SK-MEL-5 (cell line): ENCODE measurements around the gene PHACTR3. TPM values are rescaled to one million over a fixed set of nuclear protein-coding genes. Genes with fewer than 3 reads are reported as not detected.

Experiments
- DNase-seq: peaks from one replicate; pipeline ENCODE4 v3.0.0-alpha.2; 2016; ENCODE audit warnings: low read depth, low spot score
- in situ Hi-C: cut with HindIII; loops from 2 replicates; pipeline ENCODE4 v1.10.0; 2016; ENCODE audit warnings: low sequenced_read_pairs, high pct_unique_total_duplicates, low pct_unique_long_range_greater_than_20kb
- total RNA-seq: library from RNA; depleted of rRNA; stranded (reverse); fragments of >200 nt; shearing (Covaris generic); gene quantifications from 2 replicates; pipeline ENCODE4 v1.2.3, GENCODE V29; 2014

PHACTR3 gene
- total RNA-seq, 1 experiment from 2014 or later: not detected

GRCh38 chr20:59765599-59766177 is 161.3 kb downstream of the PHACTR3 start:
- no peak for DNase-seq
- in situ Hi-C loops: no loop called here

GRCh38 chr20:59767656-59768055 is 163.3 kb downstream of the PHACTR3 start:
- in situ Hi-C loops: no loop called here
- DNase-seq: no peak

DNA sequence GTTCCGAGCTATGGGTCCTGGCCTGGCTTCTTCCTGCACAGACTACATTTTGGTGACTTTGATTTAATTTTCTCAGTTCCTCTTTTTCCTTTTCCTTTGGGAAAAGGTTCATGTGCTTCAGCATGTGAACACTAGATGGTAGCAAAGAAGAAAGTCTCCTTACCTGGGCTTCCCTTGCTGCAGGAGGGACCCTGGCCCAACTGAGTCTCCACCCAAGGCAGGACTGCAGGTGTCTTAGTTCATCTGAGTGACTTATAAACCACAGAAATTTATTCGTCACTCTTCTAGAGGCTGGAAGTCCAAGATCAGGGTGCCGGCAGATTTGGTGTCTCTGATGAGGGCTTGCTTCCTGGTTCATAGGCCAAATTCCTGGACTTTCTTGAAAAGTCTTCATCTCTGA is 165.9 kb downstream of the PHACTR3 start:
- in situ Hi-C loops: no loop called here
- DNase-seq: no peak

- in situ Hi-C loops: no loop called here
- no peak for DNase-seq
Measured at GRCh38 chr20:59770851-59771250, 166.5 kb downstream of the PHACTR3 start.

- DNase-seq: no peak
- in situ Hi-C loops: no loop called here
Measured at GRCh38 chr20:59771506-59772372, 167.4 kb downstream of the PHACTR3 start.

DNA sequence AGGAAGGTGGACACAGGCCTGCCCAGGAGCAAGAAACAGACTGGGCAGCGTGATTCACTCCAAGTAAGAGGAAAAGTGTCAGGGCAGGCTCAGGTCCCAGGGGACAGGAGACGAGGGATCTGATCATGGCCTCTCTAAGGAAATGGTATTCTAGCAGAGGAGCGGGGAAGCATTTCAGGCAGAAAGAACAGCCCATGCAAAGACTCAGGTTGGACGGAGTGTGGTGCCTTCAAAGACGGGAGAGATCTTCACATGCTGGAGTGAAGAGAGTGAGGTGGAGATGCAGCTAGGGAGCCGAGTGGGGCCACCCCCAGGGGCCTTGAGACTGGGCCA is 168.0 kb downstream of the PHACTR3 start:
- no peak for DNase-seq
- in situ Hi-C loops: no loop called here

GRCh38 chr20:59772931-59773913 is 168.9 kb downstream of the PHACTR3 start:
- DNase-seq: no peak
- in situ Hi-C loops: no loop called here

DNA sequence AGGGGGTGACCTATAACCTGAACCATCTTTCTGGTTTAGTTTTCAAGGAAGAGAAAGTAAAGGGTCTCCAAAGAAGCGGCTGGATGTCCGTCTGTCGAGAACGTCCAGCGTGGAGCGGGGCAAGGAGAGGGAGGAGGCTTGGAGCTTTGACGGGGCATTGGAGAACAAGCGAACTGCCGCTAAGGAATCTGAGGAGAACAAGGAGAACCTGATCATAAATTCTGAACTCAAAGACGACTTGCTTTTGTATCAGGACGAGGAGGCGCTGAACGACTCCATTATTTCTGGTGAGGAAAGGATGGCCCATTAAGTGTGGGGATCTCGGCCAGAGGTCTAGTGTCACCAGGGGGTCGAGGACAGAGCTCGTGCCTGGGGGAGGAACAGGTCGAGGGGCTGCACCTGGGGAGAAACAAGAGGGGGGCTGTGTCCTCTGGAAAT is 169.9 kb downstream of the PHACTR3 start:
- in situ Hi-C loops: no loop called here
- no peak for DNase-seq

DNA sequence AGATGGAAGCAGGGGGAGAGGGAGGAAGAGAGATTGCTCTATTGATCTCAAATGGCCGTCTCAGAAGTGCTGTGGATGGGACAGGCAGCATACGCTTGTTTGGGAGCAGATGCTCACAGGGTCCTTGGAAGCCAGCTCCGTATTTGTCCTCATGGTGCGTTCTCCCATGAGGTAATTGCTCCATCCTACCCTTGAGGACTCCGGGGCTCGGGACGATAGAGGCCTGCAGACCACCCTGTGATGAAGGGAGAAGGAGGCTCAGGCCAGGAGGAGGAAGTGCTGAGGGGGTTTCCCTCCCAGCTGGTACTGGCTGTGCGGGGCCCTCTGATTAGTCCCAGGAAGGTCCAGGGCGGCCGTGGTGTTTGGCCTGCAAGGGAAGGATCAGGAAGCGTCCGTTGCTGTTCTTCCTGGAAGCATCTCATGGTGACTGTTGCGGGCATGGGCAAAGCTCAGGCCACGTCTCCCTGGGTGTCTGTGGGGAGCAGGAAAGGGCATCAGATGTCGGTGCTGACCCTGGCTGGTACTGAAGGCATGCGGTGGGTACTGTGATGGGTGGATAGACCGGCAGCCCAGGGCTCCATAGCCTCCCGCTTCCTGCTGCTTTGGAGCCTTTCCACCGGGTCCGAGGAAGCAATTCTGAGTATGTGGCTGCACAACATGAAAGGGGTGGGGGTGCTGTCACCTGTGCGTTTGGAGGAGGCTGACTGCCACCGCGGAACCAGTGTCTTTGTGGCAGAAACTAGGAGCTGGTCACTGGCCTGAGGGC is 170.8 kb downstream of the PHACTR3 start:
- in situ Hi-C loops: no loop called here
- DNase-seq: no peak

GRCh38 chr20:59775687-59776055 is 171.3 kb downstream of the PHACTR3 start:
- no peak for DNase-seq
- in situ Hi-C loops: no loop called here

DNA sequence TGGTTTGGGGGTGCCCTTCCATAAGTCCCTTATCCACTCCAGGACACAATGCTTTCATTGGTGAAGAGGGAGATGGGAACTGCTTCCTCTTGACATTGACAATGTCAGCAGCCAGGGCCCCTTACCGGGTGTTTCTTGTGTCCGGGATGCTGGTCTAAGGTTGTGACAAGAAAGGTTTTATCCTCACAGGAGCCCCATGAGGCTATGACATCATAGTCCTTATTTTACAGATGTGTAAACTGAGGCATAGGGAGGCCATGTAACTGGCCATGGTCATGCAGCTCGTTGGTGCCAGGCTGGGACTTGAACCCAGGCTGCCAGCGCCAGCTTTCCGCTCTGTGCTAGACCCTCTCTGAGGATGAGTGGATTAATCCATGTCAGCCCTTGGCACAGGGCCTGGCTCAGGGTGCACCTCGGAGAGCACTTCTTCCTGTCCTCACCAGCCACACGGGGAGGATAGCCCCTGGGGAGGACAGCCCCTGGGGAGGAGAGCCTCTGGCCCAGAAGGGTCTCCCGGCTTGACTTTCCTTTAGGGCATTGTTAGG is 171.8 kb downstream of the PHACTR3 start:
- in situ Hi-C loops: no loop called here
- DNase-seq: no peak

- in situ Hi-C loops: no loop called here
- no peak for DNase-seq
Measured at GRCh38 chr20:59776626-59777330, 172.4 kb downstream of the PHACTR3 start.

DNA sequence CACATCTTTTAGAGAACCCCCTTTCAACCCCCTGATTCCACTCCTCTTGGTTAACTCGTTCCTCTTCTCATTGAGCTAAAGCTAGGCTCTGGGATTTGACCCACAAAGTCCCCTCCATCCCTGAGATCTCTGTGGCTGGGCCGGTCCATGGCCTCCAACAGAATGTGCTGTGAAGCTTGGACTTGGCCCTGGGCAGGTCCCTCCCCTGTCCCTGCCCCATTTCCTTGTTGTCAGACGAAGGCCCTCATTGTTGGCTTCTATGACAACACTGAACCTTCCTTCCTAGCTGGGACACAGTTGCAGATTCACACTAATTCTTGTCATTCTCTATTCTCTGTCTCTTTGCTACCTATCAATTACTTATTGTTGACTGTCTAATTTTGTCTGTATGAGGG is 173.0 kb downstream of the PHACTR3 start:
- no peak for DNase-seq
- in situ Hi-C loops: no loop called here

GRCh38 chr20:59777814-59778575 is 173.7 kb downstream of the PHACTR3 start:
- DNase-seq: no peak
- in situ Hi-C loops: no loop called here

DNA sequence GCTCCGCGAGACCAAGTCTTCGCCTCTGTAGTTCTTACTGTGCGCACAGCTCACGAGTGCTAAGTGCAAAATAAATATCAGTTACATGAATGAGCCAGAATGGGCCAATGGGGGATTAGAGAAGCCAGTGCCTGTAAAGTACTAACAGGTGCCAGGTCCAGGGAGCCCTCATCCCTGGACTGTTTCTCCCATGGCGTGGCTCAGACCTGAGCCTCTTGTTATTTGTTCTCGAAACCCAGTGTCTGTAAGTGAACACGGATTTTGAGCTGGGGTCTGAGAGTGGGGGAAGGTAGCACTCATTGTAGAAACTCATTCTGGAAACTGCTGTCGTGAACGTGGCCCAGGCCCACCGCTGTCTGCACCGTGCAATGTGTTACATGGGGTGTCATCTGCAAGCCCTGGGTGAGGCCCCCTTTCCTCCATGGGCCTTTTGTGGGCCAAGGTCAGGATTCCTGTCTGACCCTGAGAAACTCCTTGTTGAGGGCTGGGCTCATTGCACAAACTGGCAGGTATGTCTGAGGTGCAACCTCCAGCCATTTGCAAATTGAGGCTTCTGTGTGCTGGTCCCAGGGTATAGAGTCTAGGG is 174.4 kb downstream of the PHACTR3 start:
- in situ Hi-C loops: no loop called here
- no peak for DNase-seq
